ENCODE measurements around the gene KRTAP10-2.

- TF ChIP-seq POLR2A (IDR thresholded peaks at IDR 0.05; ENCODE audit: low read depth, low read length) (no peak), POLR2AphosphoS5 (IDR thresholded peaks at IDR 0.05; ENCODE audit: low read depth, low read length) (no peak), TAF1 (IDR thresholded peaks at IDR 0.05; ENCODE audit: low read depth, low read length) (no peak), POU2F2 (IDR thresholded peaks at IDR 0.05; ENCODE audit: low read depth, low read length) (no peak), SPI1 (IDR thresholded peaks at IDR 0.05; ENCODE audit: low read depth, low read length) (no peak)
Observed at GRCh38 chr21:44523567-44524413, 27.5 kb downstream of the KRTAP10-2 start.

All from GM12891 (cell line).